ENCODE data around the gene CHI3L2.
A peak's percentile ranks its signal among the peaks of the same experiment; 100 is the strongest.

The CHI3L2 gene

GRCh38 chr1:111227434-111227833 lies at the start of gene CHI3L2:
Gene CHI3L2 (plus strand): TSS chr1:111227713. CDS start chr1:111227730, 17 bp downstream.
- Mint-ChIP-seq H3K36me3 (ENCODE audit: low read depth) (peaks cover 2% of the 10 kb centered on the region), H3K27me3 (ENCODE audit: low read depth) (no peaks in the 10 kb centered on the region), H3K9me3 (no peaks in the 10 kb centered on the region), H3K4me3 (peak within 1 kb of the TSS; percentile 16), H3K4me1 (ENCODE audit: low read depth) (peaks cover 64% of the 10 kb centered on the region), H3K27ac (peak within 1 kb of the TSS; percentile 33)

- H3K36me3 Mint-ChIP-seq (ENCODE audit: low read depth): peaks cover 52% of the 10 kb centered on the region
- no peak overlapping the region for H3K27ac Mint-ChIP-seq
- H3K4me1 Mint-ChIP-seq (ENCODE audit: low read depth): peaks cover 22% of the 10 kb centered on the region
These were observed 47.5 kb upstream of the CHI3L2 start for GRCh38 chr1:111179968-111180533.

GRCh38 chr1:111182052-111182451 lies 45.5 kb upstream of the CHI3L2 start:
- H3K27ac Mint-ChIP-seq: no peak overlapping the region
- H3K36me3 Mint-ChIP-seq (ENCODE audit: low read depth): peaks cover 67% of the 10 kb centered on the region
- no peaks in the 10 kb centered on the region for H3K9me3 Mint-ChIP-seq
- H3K27me3 Mint-ChIP-seq (ENCODE audit: low read depth): no peaks in the 10 kb centered on the region
- no peak overlapping the region for H3K4me3 Mint-ChIP-seq
- H3K4me1 Mint-ChIP-seq (ENCODE audit: low read depth): peaks cover 29% of the 10 kb centered on the region

More at GRCh38 chr1:111179968-111180533, 47.5 kb upstream of the CHI3L2 start:
- H3K4me3 Mint-ChIP-seq: no peak overlapping the region
- H3K27me3 Mint-ChIP-seq (ENCODE audit: low read depth): no peaks in the 10 kb centered on the region
- H3K9me3 Mint-ChIP-seq: no peaks in the 10 kb centered on the region

GRCh38 chr1:111183308-111184069 lies 44.0 kb upstream of the CHI3L2 start:
- H3K4me1 Mint-ChIP-seq (ENCODE audit: low read depth): peaks cover 33% of the 10 kb centered on the region

GRCh38 chr1:111184663-111185062 lies 42.9 kb upstream of the CHI3L2 start:
- Mint-ChIP-seq H3K4me3 (no peak overlapping the region), H3K36me3 (ENCODE audit: low read depth) (peaks cover 77% of the 10 kb centered on the region), H3K4me1 (ENCODE audit: low read depth) (peaks cover 42% of the 10 kb centered on the region), H3K27me3 (ENCODE audit: low read depth) (no peaks in the 10 kb centered on the region), H3K9me3 (no peaks in the 10 kb centered on the region), H3K27ac (no peak overlapping the region)

More at GRCh38 chr1:111183308-111184069, 44.0 kb upstream of the CHI3L2 start:
- Mint-ChIP-seq H3K27me3 (ENCODE audit: low read depth) (no peaks in the 10 kb centered on the region), H3K4me3 (no peak overlapping the region), H3K9me3 (no peaks in the 10 kb centered on the region), H3K27ac (no peak overlapping the region), H3K36me3 (ENCODE audit: low read depth) (peaks cover 73% of the 10 kb centered on the region)

GRCh38 chr1:111190931-111191451 lies 36.5 kb upstream of the CHI3L2 start:
- peaks cover 95% of the 10 kb centered on the region for H3K36me3 Mint-ChIP-seq (ENCODE audit: low read depth)
- H3K9me3 Mint-ChIP-seq: no peaks in the 10 kb centered on the region
- no peak overlapping the region for H3K4me3 Mint-ChIP-seq
- H3K4me1 Mint-ChIP-seq (ENCODE audit: low read depth): peaks cover 82% of the 10 kb centered on the region
- H3K27me3 Mint-ChIP-seq (ENCODE audit: low read depth): no peaks in the 10 kb centered on the region
- peak overlapping the region; percentile 50 for H3K27ac Mint-ChIP-seq

GRCh38 chr1:111191496-111191895 lies 36.0 kb upstream of the CHI3L2 start:
- Mint-ChIP-seq H3K27me3 (ENCODE audit: low read depth) (no peaks in the 10 kb centered on the region), H3K4me1 (ENCODE audit: low read depth) (peaks cover 84% of the 10 kb centered on the region), H3K4me3 (no peak overlapping the region), H3K27ac (peak overlapping the region; percentile 87), H3K9me3 (no peaks in the 10 kb centered on the region), H3K36me3 (ENCODE audit: low read depth) (peaks cover 95% of the 10 kb centered on the region)

- Mint-ChIP-seq H3K27me3 (ENCODE audit: low read depth) (no peaks in the 10 kb centered on the region), H3K4me1 (ENCODE audit: low read depth) (peaks cover 85% of the 10 kb centered on the region), H3K27ac (peak overlapping the region; percentile 87), H3K36me3 (ENCODE audit: low read depth) (peaks cover 95% of the 10 kb centered on the region), H3K9me3 (no peaks in the 10 kb centered on the region), H3K4me3 (no peak overlapping the region)
These were observed 35.4 kb upstream of the CHI3L2 start for GRCh38 chr1:111192074-111192473.

- H3K36me3 Mint-ChIP-seq (ENCODE audit: low read depth): peaks cover 95% of the 10 kb centered on the region
- H3K4me3 Mint-ChIP-seq: peak overlapping the region; percentile 86
- H3K27me3 Mint-ChIP-seq (ENCODE audit: low read depth): no peaks in the 10 kb centered on the region
These were observed 34.6 kb upstream of the CHI3L2 start for GRCh38 chr1:111192658-111193519.

GRCh38 chr1:111193712-111194480 lies 33.6 kb upstream of the CHI3L2 start:
- no peaks in the 10 kb centered on the region for H3K9me3 Mint-ChIP-seq
- peak overlapping the region; percentile 86 for H3K4me3 Mint-ChIP-seq
- peaks cover 85% of the 10 kb centered on the region for H3K4me1 Mint-ChIP-seq (ENCODE audit: low read depth)
- H3K36me3 Mint-ChIP-seq (ENCODE audit: low read depth): peaks cover 96% of the 10 kb centered on the region
- no peaks in the 10 kb centered on the region for H3K27me3 Mint-ChIP-seq (ENCODE audit: low read depth)
- H3K27ac Mint-ChIP-seq: peak overlapping the region; percentile 87

More at GRCh38 chr1:111192658-111193519, 34.6 kb upstream of the CHI3L2 start:
- Mint-ChIP-seq H3K27ac (peak overlapping the region; percentile 87), H3K9me3 (no peaks in the 10 kb centered on the region), H3K4me1 (ENCODE audit: low read depth) (peaks cover 91% of the 10 kb centered on the region)

GRCh38 chr1:111195002-111195684 lies 32.4 kb upstream of the CHI3L2 start:
- no peaks in the 10 kb centered on the region for H3K9me3 Mint-ChIP-seq
- peaks cover 89% of the 10 kb centered on the region for H3K36me3 Mint-ChIP-seq (ENCODE audit: low read depth)
- peaks cover 76% of the 10 kb centered on the region for H3K4me1 Mint-ChIP-seq (ENCODE audit: low read depth)
- peak overlapping the region; percentile 86 for H3K4me3 Mint-ChIP-seq
- H3K27ac Mint-ChIP-seq: peak overlapping the region; percentile 78
- H3K27me3 Mint-ChIP-seq (ENCODE audit: low read depth): no peaks in the 10 kb centered on the region

GRCh38 chr1:111196213-111196612 lies 31.3 kb upstream of the CHI3L2 start:
- Mint-ChIP-seq H3K4me1 (ENCODE audit: low read depth) (peaks cover 75% of the 10 kb centered on the region), H3K4me3 (peak overlapping the region; percentile 96), H3K36me3 (ENCODE audit: low read depth) (peaks cover 78% of the 10 kb centered on the region), H3K9me3 (no peaks in the 10 kb centered on the region), H3K27me3 (ENCODE audit: low read depth) (no peaks in the 10 kb centered on the region), H3K27ac (peak overlapping the region; percentile 94)

- H3K4me3 Mint-ChIP-seq: peak overlapping the region; percentile 96
- no peaks in the 10 kb centered on the region for H3K27me3 Mint-ChIP-seq (ENCODE audit: low read depth)
- H3K4me1 Mint-ChIP-seq (ENCODE audit: low read depth): peaks cover 73% of the 10 kb centered on the region
- no peaks in the 10 kb centered on the region for H3K9me3 Mint-ChIP-seq
- peaks cover 64% of the 10 kb centered on the region for H3K36me3 Mint-ChIP-seq (ENCODE audit: low read depth)
- peak overlapping the region; percentile 94 for H3K27ac Mint-ChIP-seq
These were observed 29.8 kb upstream of the CHI3L2 start for GRCh38 chr1:111197598-111198284.
